Naive thymus-derived CD4-positive, alpha-beta T cell (primary cell): Measurements from ENCODE around the gene SLC35G6. TPM values are rescaled to one million over a fixed set of nuclear protein-coding genes. Genes with fewer than 3 reads are reported as not detected.

Experiments
- ATAC-seq: fragments of 150-1000 bp; cut with Tn5 transposase; 2 replicates; pipeline ENCODE4 v1.10.0; 2021; ENCODE audit warnings: mild to moderate bottlenecking, moderate library complexity
- CTCF ChIA-PET: fragments of 350-600 bp; sonication (Branson Sonifier 250); formaldehyde crosslinking; loops from one replicate; lab custom pipeline; 2021; ENCODE audit warnings: antibody characterized with exemption; lab: Charles Lee
- POLR2A ChIA-PET: fragments of 350-600 bp; sonication (Branson Sonifier 250); formaldehyde crosslinking; loops from one replicate; lab custom pipeline; 2021; ENCODE audit warnings: antibody characterized with exemption, inconsistent platforms; lab: Charles Lee
- DNase-seq, 9 donors: peaks; one replicate each; pipeline versions ENCODE4 v3.0.0 to v3.0.0-alpha.2; 2020 to 2022; ENCODE audit warnings: mixed read lengths in 1 of 9
- H3K27ac ChIP-seq: one replicate; pipeline ENCODE4 v1.7.0; 2013; ENCODE audit warnings: mild to moderate bottlenecking, low read depth, low read length, moderate library complexity
- H3K27me3 ChIP-seq, 2 donors: one replicate each; pipeline ENCODE4 v1.7.0; 2013; ENCODE audit warnings: low read length in 2 of 2, mild to moderate bottlenecking in 2 of 2, moderate library complexity in 2 of 2; ENCODE audit not compliant: control insufficient read depth in 2 of 2, insufficient read depth in 2 of 2
- H3K36me3 ChIP-seq, 3 experiments: 1 replicate in 2 of 3; 2 replicates in 1 of 3; pipeline ENCODE4 v1.7.0; 2013; ENCODE audit warnings: low read length in 3 of 3, mild to moderate bottlenecking in 3 of 3, moderate library complexity in 1 of 3; ENCODE audit not compliant: insufficient read depth in 3 of 3, control insufficient read depth in 2 of 3
- H3K4me1 ChIP-seq, 2 donors: one replicate each; pipeline ENCODE4 v1.7.0; 2013; ENCODE audit warnings: low read length in 2 of 2, mild to moderate bottlenecking in 2 of 2, moderate library complexity in 1 of 2; ENCODE audit not compliant: control insufficient read depth in 2 of 2, insufficient read depth in 2 of 2
- H3K4me3 ChIP-seq: 2 replicates; pipeline ENCODE4 v1.7.0; 2013; ENCODE audit warnings: mild to moderate bottlenecking, low read length
- H3K9me3 ChIP-seq, 3 experiments: 1 replicate in 2 of 3; 2 replicates in 1 of 3; pipeline ENCODE4 v1.7.0; 2013; ENCODE audit warnings: low read length in 3 of 3; ENCODE audit not compliant: control insufficient read depth in 2 of 3
- H3K27ac Mint-ChIP-seq, 9 donors: one replicate each; pipeline ENCODE4 v1.8.0; 2020 to 2022; ENCODE audit warnings: mixed read lengths in 9 of 9, mild to moderate bottlenecking in 8 of 9, moderate library complexity in 5 of 9, inconsistent platforms in 2 of 9
- H3K27me3 Mint-ChIP-seq, 5 donors: one replicate each; pipeline ENCODE4 v1.8.0; 2021 to 2022; ENCODE audit warnings: mixed read lengths in 5 of 5, mild to moderate bottlenecking in 1 of 5
- H3K36me3 Mint-ChIP-seq, 5 donors: one replicate each; pipeline ENCODE4 v1.8.0; 2020 to 2022; ENCODE audit warnings: mixed read lengths in 5 of 5, mild to moderate bottlenecking in 3 of 5, inconsistent platforms in 1 of 5
- H3K4me1 Mint-ChIP-seq, 7 donors: one replicate each; pipeline ENCODE4 v1.8.0; 2020 to 2022; ENCODE audit warnings: mixed read lengths in 7 of 7, mild to moderate bottlenecking in 3 of 7, inconsistent platforms in 1 of 7
- H3K4me3 Mint-ChIP-seq, 10 donors: one replicate each; pipeline ENCODE4 v1.8.0; 2020 to 2022; ENCODE audit warnings: mild to moderate bottlenecking in 10 of 10, mixed read lengths in 10 of 10, moderate library complexity in 6 of 10, inconsistent platforms in 2 of 10
- H3K9me3 Mint-ChIP-seq, 11 donors: one replicate each; pipeline ENCODE4 v1.8.0; 2020 to 2022; ENCODE audit warnings: mixed read lengths in 11 of 11, mild to moderate bottlenecking in 4 of 11, inconsistent platforms in 1 of 11, moderate library complexity in 1 of 11
- intact Hi-C, 2 donors: fragments of 100-400 bp; cut with micrococcal nuclease; formaldehyde crosslinking; loops; one replicate each; pipeline ENCODE4 v1.15.1; 2023
- polyA plus RNA-seq, 2 donors: library from polyadenylated mRNA; unstranded; fragments of 300-500 nt; fragmentation: Illumina TruSeq; gene quantifications; one replicate each; pipeline ENCODE4 v1.2.3, GENCODE V29; 2021
- total RNA-seq, 6 experiments: library from RNA in 5 of 6; stranded (reverse) in 5 of 6; gene quantifications; 1 replicate in 5 of 6; 2 replicates in 1 of 6; pipeline ENCODE4 v1.2.3 and lab custom pipeline; 2021 to 2026

The SLC35G6 gene
- total and polyA plus RNA-seq, 7 experiments from 2014 or later = 0.16 TPM; not detected in 6

DNA sequence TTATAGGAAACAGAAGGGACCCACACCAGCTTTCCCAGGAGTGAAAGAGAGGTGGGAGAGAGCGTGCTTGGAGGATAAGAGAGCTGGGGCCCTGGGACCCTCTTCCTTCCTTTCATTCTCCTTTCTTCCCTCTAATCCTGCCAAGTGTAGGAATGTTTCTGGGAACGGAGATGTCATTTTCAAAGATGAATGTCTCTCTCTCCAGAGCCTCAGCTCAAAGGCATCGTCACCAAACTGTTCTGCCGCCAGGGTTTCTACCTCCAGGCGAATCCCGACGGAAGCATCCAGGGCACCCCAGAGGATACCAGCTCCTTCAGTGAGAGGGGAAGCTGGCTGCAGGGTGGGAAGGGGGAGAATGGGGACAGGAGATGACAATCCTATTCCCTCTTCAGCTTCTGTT is 40.0 kb upstream of the SLC35G6 start:
- no peak overlapping the region for H3K27ac Mint-ChIP-seq
- peaks cover 16 to 57% of the 10 kb centered on the region in 2 donors for H3K4me1 ChIP-seq
- H3K9me3 Mint-ChIP-seq = peaks cover 0 to 6% (median 0%) of the 10 kb centered on the region in 11 donors
- ChIA-PET POLR2A (interaction anchor here (0.6 to 7.5 kb wide), 8 partner anchors 10 to 245 kb away, joined by 3 to 79 read pairs (median 4); partner anchors contain the start of genes POLR2A and ZBTB4), CTCF (interaction anchor here (0.6 to 1.8 kb wide), 8 partner anchors 13 to 120 kb away, joined by 3 to 5 read pairs (median 3); partner anchors contain the start of genes SENP3 and ZBTB4)
- intact Hi-C loops = no loop called here
- no peak for DNase-seq
- H3K27ac ChIP-seq = no peak overlapping the region
- no peaks in the 10 kb centered on the region for H3K36me3 ChIP-seq
- H3K9me3 ChIP-seq = no peaks in the 10 kb centered on the region
- H3K4me3 Mint-ChIP-seq = peak overlapping the region in 2 of 10 donors; percentile 7 to 45
- H3K27me3 ChIP-seq = peaks cover 17 to 34% of the 10 kb centered on the region in 2 donors
- peaks cover 46 to 63% (median 58%) of the 10 kb centered on the region in 5 donors for H3K27me3 Mint-ChIP-seq
- peaks cover 0 to 34% (median 0%) of the 10 kb centered on the region in 5 donors for H3K36me3 Mint-ChIP-seq
- H3K4me1 Mint-ChIP-seq = peaks cover 33 to 59% (median 45%) of the 10 kb centered on the region in 7 donors
- H3K4me3 ChIP-seq = no peak overlapping the region
- ATAC-seq = no peak

DNA sequence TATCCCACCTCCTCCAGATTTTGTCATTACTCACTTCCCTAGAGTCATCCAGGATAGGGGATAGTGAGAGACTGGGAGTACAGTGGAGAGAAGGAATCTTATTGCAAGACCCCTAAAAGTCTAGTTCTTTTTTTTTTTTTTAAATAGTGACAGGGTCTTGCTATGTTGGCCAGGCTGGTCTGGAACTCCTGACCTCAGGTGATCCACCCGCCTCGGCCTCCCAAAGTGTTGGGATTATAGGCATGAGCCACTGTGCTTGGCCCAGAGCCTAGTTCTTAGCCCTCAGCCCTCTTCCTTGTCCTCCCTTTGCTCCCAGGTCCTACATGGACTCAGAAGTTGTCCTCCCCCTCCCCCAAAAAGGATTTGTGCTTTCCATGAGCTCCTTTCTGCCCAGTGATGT is 39.1 kb upstream of the SLC35G6 start:
- ChIA-PET CTCF (interaction anchor here (0.6 to 1.8 kb wide), 4 partner anchors 86 to 141 kb away, joined by 3 to 5 read pairs (median 4); partner anchors contain the start of genes MPDU1 and SENP3), POLR2A (interaction anchor here (0.9 to 7.5 kb wide), 6 partner anchors 12 to 43 kb away, joined by 3 to 79 read pairs (median 12); partner anchors contain the start of genes POLR2A and ZBTB4)
- intact Hi-C loops = no loop called here
- Mint-ChIP-seq H3K36me3 (peaks cover 0 to 38% (median 0%) of the 10 kb centered on the region in 5 donors), H3K4me3 (peak overlapping the region in 3 of 10 donors; percentile 14 to 34 (median 29)), H3K4me1 (peaks cover 36 to 55% (median 46%) of the 10 kb centered on the region in 7 donors), H3K9me3 (peaks cover 0 to 6% (median 0%) of the 10 kb centered on the region in 11 donors), H3K27ac (no peak overlapping the region), H3K27me3 (peaks cover 49 to 67% (median 63%) of the 10 kb centered on the region in 5 donors)
- ATAC-seq (no peak), DNase-seq (no peak)
- Histone ChIP-seq H3K4me1 (peaks cover 13 to 52% of the 10 kb centered on the region in 2 donors), H3K9me3 (no peaks in the 10 kb centered on the region), H3K27ac (no peak overlapping the region), H3K27me3 (peaks cover 17 to 34% of the 10 kb centered on the region in 2 donors), H3K36me3 (no peaks in the 10 kb centered on the region), H3K4me3 (no peak overlapping the region)

DNA sequence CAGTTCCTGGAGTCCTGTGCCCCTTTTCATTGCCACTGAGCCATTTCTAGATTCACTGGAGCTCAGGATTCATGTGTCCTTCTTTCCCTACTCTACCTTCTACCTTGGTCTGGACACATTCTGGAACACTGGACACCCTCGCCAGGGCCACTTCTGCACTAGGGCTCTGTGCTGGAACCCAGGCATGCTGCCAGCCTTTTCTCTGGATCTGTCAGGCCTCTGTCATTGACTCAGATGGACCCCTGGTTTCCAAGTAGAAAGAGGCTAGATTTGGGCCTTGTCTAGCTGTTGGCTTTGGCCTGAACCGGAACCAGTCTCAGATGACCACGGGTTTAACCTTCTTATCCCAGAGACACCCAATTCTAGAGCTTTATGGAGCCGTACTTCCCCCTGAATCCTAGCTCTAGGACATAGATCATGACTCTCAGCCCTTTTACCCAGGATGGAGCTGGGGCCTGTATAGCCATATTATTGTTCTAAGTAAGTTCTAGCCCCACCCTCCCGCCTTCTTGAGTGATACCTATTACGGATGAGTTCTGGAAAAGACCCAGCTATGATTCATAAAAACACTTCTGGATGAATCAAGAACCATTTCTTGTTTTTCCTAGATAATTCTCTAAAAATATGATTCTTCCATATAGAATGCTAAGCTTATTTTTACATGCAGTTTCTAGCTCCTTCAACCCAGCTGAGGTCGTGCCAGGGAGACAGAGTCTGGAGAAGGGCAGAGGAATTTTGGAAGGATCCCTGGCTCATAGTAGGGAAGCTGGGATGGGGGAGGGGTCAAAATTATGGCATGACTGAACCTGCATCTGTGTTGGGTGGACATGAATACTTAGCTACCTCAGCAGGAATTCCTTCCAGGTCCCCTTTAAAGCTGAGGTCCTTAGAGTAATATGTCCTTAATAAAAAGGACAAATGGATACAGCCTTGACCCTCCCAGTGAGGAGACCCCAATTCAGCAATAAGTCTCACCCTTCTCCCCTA is 37.5 kb upstream of the SLC35G6 start:
- ChIA-PET POLR2A (interaction anchor here (0.7 to 7.5 kb wide), 5 partner anchors 7 to 41 kb away, joined by 3 to 79 read pairs (median 35); partner anchors contain the start of genes POLR2A, TMEM102 and ZBTB4), CTCF (interaction anchor here (0.5 to 1.4 kb wide), 4 partner anchors 75 to 172 kb away, joined by 3 to 5 read pairs (median 4); no protein-coding TSS in a partner anchor)
- DNase-seq = no peak
- H3K27ac ChIP-seq = no peak overlapping the region
- no peaks in the 10 kb centered on the region for H3K36me3 ChIP-seq
- intact Hi-C loops = no loop called here
- Mint-ChIP-seq H3K4me1 (peaks cover 27 to 47% (median 38%) of the 10 kb centered on the region in 7 donors), H3K9me3 (peaks cover 0 to 7% (median 0%) of the 10 kb centered on the region in 11 donors), H3K4me3 (peak overlapping the region in 4 of 10 donors; percentile 16 to 89 (median 48)), H3K27me3 (peaks cover 49 to 72% (median 64%) of the 10 kb centered on the region in 5 donors), H3K36me3 (peaks cover 0 to 41% (median 5%) of the 10 kb centered on the region in 5 donors), H3K27ac (no peak overlapping the region)
- no peak overlapping the region for H3K4me3 ChIP-seq
- no peaks in the 10 kb centered on the region for H3K9me3 ChIP-seq
- peaks cover 4 to 37% of the 10 kb centered on the region in 2 donors for H3K4me1 ChIP-seq
- no peak for ATAC-seq
- peaks cover 13 to 34% of the 10 kb centered on the region in 2 donors for H3K27me3 ChIP-seq

DNA sequence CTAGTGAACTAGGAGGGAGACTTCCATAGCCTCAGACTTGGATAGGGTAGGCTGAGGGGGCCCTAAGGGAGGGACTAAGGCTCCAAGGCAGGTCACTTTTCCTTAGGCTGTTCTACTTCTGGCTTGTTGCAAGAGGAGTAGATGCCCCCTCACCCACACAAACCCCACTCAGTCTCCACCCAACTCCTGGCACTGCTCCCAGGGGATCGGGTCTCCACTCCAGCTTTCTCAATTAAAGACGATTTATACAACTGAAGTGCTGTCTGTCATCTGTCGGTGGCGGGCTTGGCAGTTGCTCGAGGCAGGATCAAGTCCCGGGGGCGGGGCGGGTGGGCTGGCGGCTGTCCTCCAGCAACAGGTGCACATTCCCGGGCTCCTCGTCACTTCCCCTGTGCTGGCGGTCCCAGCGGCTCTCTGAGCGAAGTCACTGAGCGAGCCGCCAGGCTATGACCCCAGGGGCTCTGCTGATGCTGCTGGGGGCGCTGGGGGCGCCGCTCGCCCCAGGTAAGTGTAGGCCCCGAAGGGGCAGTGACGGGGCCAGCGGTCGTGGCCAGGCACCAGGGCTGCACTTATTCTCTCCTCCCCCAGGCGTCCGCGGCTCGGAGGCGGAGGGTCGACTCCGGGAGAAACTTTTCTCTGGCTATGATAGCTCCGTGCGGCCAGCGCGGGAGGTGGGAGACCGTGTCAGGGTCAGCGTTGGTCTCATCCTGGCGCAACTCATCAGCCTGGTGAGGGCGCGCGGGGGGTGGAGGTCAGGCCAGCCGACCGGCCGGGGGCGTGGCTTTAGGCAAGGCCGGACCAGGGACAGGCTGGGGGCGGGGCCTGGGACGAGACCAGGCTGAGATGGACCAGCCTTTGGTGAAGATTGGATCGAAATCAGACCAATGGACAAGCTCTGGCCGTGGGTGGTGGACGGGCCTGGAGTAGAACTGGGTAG is 36.3 kb upstream of the SLC35G6 start, which contains the start of gene CHRNB1:
Gene CHRNB1, plus strand, starts transcription at position 380 of the 937 bp plus-strand sequence. Its CDS starts 67 bp downstream, at position 447.
- POLR2A ChIA-PET = interaction anchor here (0.6 to 7.5 kb wide), 8 partner anchors 8 to 113 kb away, joined by 3 to 79 read pairs (median 11); partner anchors contain the start of genes POLR2A, TMEM102 and ZBTB4

DNA sequence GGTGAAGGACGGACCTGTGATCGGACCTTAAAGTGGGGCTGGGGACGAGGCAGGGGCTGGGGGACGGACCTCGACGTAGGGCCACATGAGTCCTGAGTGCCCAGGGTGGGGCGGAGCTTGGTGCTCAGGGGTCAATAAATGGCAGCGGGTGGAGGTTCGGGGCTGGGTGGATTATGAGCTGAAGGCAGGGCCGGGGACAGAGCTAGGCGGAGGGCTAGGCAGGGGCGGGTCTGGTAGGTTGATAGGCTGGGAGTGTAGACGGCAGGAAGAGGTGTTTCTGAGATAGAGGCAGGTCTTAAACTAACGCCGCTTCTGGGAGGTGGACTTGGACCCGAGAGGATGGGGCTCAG is 35.7 kb upstream of the SLC35G6 start:
- H3K9me3 Mint-ChIP-seq = peaks cover 0 to 5% (median 0%) of the 10 kb centered on the region in 11 donors
- Histone ChIP-seq H3K9me3 (no peaks in the 10 kb centered on the region), H3K4me1 (peaks cover 4 to 22% of the 10 kb centered on the region in 2 donors), H3K36me3 (no peaks in the 10 kb centered on the region), H3K4me3 (peak overlapping the region; percentile 30), H3K27ac (no peak overlapping the region), H3K27me3 (peaks cover 9 to 31% of the 10 kb centered on the region in 2 donors)
- POLR2A ChIA-PET = interaction anchor here (0.6 to 7.5 kb wide), 11 partner anchors 9 to 131 kb away, joined by 3 to 79 read pairs (median 3); partner anchors contain the start of genes POLR2A, SENP3, TMEM102 and ZBTB4
- peak in 5 of 9 donors; percentile 35 to 52 (median 41) for DNase-seq
- H3K27me3 Mint-ChIP-seq = peaks cover 39 to 63% (median 52%) of the 10 kb centered on the region in 5 donors
- H3K27ac Mint-ChIP-seq = peak overlapping the region in 5 of 9 donors; percentile 26 to 90 (median 39)
- intact Hi-C loops = loop anchor here in 1 of 2 donors (1.0 kb wide), 1 partner anchor 10 kb away; no protein-coding TSS in a partner anchor
- H3K4me1 Mint-ChIP-seq = peaks cover 19 to 34% (median 26%) of the 10 kb centered on the region in 7 donors
- H3K36me3 Mint-ChIP-seq = peaks cover 0 to 44% (median 6%) of the 10 kb centered on the region in 5 donors
- CTCF ChIA-PET = interaction anchor here (0.6 to 1.5 kb wide), 6 partner anchors 8 to 207 kb away, joined by 3 to 5 read pairs (median 3); no protein-coding TSS in a partner anchor
- peak; percentile 77 for ATAC-seq
- H3K4me3 Mint-ChIP-seq = peak overlapping the region; percentile 75 to 89 (median 84)

More for the DNA sequence above, 36.3 kb upstream of the SLC35G6 start, which contains the start of gene CHRNB1:
- peak within 1 kb of the TSS in 5 of 9 donors; percentile 26 to 90 (median 39) for H3K27ac Mint-ChIP-seq
- peaks cover 0 to 41% (median 6%) of the 10 kb centered on the region in 5 donors for H3K36me3 Mint-ChIP-seq
- peak in 2 of 9 donors; percentile 23 to 49 for DNase-seq
- H3K27ac ChIP-seq = no peak within 1 kb of the TSS
- H3K27me3 ChIP-seq = peaks cover 9 to 34% of the 10 kb centered on the region in 2 donors
- H3K4me1 ChIP-seq = peaks cover 4 to 28% of the 10 kb centered on the region in 2 donors
- intact Hi-C loops = loop anchor here in 1 of 2 donors (1.0 kb wide), 1 partner anchor 10 kb away; no protein-coding TSS in a partner anchor
- peak within 1 kb of the TSS; percentile 75 to 89 (median 84) for H3K4me3 Mint-ChIP-seq
- no peaks in the 10 kb centered on the region for H3K9me3 ChIP-seq
- peaks cover 44 to 68% (median 58%) of the 10 kb centered on the region in 5 donors for H3K27me3 Mint-ChIP-seq
- H3K9me3 Mint-ChIP-seq = peaks cover 0 to 5% (median 0%) of the 10 kb centered on the region in 11 donors
- ATAC-seq = peak; percentile 74
- no peaks in the 10 kb centered on the region for H3K36me3 ChIP-seq
- H3K4me3 ChIP-seq = peak within 1 kb of the TSS; percentile 30
- CTCF ChIA-PET = interaction anchor here (0.8 to 1.5 kb wide), 4 partner anchors 8 to 116 kb away, joined by 3 to 5 read pairs (median 4); no protein-coding TSS in a partner anchor
- peaks cover 23 to 39% (median 32%) of the 10 kb centered on the region in 7 donors for H3K4me1 Mint-ChIP-seq
